ENCODE results near the gene HACE1.

GRCh38 chr6:104754788-104755409 lies 104.8 kb downstream of the HACE1 start:
- TF ChIP-seq CREB1 (IDR thresholded peaks at IDR 0.05; ENCODE audit: low read depth) (no peak), NFIC (IDR thresholded peaks at IDR 0.05) (no peak), ZBTB7A (IDR thresholded peaks at IDR 0.05; ENCODE audit: low read depth) (no peak), CEBPB (IDR thresholded peaks at IDR 0.05) (no peak), EP300 (IDR thresholded peaks at IDR 0.05; ENCODE audit: borderline replicate concordance) (no peak), TAF1 (IDR thresholded peaks at IDR 0.05; ENCODE audit: low read depth) (no peak), RAD21 (IDR thresholded peaks at IDR 0.05; ENCODE audit: low read depth) (no peak)
- TF ChIP-seq, protein P1, sequence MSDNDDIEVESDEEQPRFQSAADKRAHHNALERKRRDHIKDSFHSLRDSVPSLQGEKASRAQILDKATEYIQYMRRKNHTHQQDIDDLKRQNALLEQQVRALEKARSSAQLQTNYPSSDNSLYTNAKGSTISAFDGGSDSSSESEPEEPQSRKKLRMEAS (IDR thresholded peaks at IDR 0.05) = no peak
